Lung (tissue), 12 donors: ENCODE measurements around the gene DPPA2. TPM values are rescaled to one million over a fixed set of nuclear protein-coding genes. Genes with fewer than 3 reads are reported as not detected.

Experiments
- ATAC-seq: fragments of 200-7000 bp; cut with Tn5 transposase; one replicate; pipeline ENCODE4 v1.9.1; 2020; ENCODE audit warnings: moderate number of reproducible peaks; ENCODE audit not compliant: insufficient read depth, low FRiP score
- DNase-seq, 3 donors: peaks; one replicate each; pipeline ENCODE4 v3.0.0-alpha.2; 2013 to 2017
- H3K27ac ChIP-seq, 2 donors: one replicate each; pipeline ENCODE4 v1.5.1; 2013; ENCODE audit warnings: mild to moderate bottlenecking in 2 of 2, moderate library complexity in 2 of 2, control low read depth in 1 of 2, inconsistent platforms in 1 of 2, low read depth in 1 of 2, low read length in 1 of 2
- H3K27me3 ChIP-seq, 3 donors: one replicate each; pipeline ENCODE4 v1.5.1; 2013; ENCODE audit warnings: low read length in 2 of 3; ENCODE audit not compliant: control insufficient read depth in 3 of 3, insufficient read depth in 3 of 3
- H3K36me3 ChIP-seq, 4 donors: one replicate each; pipeline ENCODE4 v1.5.1; 2013; ENCODE audit warnings: low read length in 4 of 4, mild to moderate bottlenecking in 1 of 4, moderate library complexity in 1 of 4; ENCODE audit not compliant: control insufficient read depth in 4 of 4, insufficient read depth in 4 of 4
- H3K4me1 ChIP-seq, 5 donors: one replicate each; pipeline ENCODE4 v1.5.1; 2013; ENCODE audit warnings: low read length in 5 of 5, mild to moderate bottlenecking in 2 of 5, moderate library complexity in 1 of 5; ENCODE audit not compliant: control insufficient read depth in 5 of 5, insufficient read depth in 5 of 5
- H3K4me3 ChIP-seq: one replicate; pipeline ENCODE4 v1.5.1; 2013; ENCODE audit warnings: mild to moderate bottlenecking, control low read depth, moderate library complexity
- H3K9ac ChIP-seq, 2 donors: one replicate each; pipeline ENCODE4 v1.5.1; 2013; ENCODE audit warnings: low read length in 2 of 2, control low read depth in 1 of 2; ENCODE audit not compliant: insufficient read depth in 1 of 2
- H3K9me3 ChIP-seq, 4 donors: one replicate each; pipeline ENCODE4 v1.5.1; 2013; ENCODE audit warnings: low read length in 3 of 4, mild to moderate bottlenecking in 1 of 4, moderate library complexity in 1 of 4; ENCODE audit not compliant: control insufficient read depth in 4 of 4, insufficient read depth in 3 of 4
- WGBS, 2 donors: extraction: QIAGEN DNeasy Blood & Tissue Kit; methylation state at CpG; one replicate each; pipeline ENCODE4 v1.1.7; 2013; 5-methylcytosine and 5-hydroxymethylcytosine counted together
- polyA plus RNA-seq, 2 donors: library from polyadenylated mRNA; stranded (reverse); fragments of 200-250 nt; gene quantifications; one replicate each; pipeline ENCODE4 v1.2.1, GENCODE V29; 2013
- total RNA-seq, 2 donors: library from RNA; depleted of rRNA in 1 of 2; stranded (reverse); fragments of >200 nt in 1 of 2; gene quantifications; one replicate each; pipeline ENCODE4 v1.2.1, GENCODE V29; 2014 to 2021
- TF ChIP-seq, protein P1 (sequence below): IDR thresholded peaks from 2 replicates; pipeline ENCODE4 v1.5.1; 2012; ENCODE audit warnings: mild to moderate bottlenecking; ENCODE audit errors: control extremely low read depth, extremely low read depth
- donor health status: control.
- donor health status: control.
- donor health status: Bipolar disorder and iron deficiency.
- donor health status: healthy.
- donor health status: DM: yes; HTN: yes; CAD: no.

Gene DPPA2
- total and polyA plus RNA-seq, 4 donors: not detected

GRCh38 chr3:109339714-109340648, 23.7 kb upstream of the DPPA2 start:
- Histone ChIP-seq H3K27me3 (peaks cover 0 to 35% (median 8%) of the 10 kb centered on the region in 3 donors), H3K27ac (no peak overlapping the region), H3K4me1 (no peaks in the 10 kb centered on the region), H3K9me3 (peaks cover 0 to 3% (median 1%) of the 10 kb centered on the region in 4 donors), H3K4me3 (no peak overlapping the region), H3K9ac (no peak overlapping the region), H3K36me3 (no peaks in the 10 kb centered on the region)
- 68 to 82% methylated on average over 5 of the region's 5 CpGs for WGBS, 2 donors
- ATAC-seq (no peak), DNase-seq (no peak)
- TF ChIP-seq, protein P1, sequence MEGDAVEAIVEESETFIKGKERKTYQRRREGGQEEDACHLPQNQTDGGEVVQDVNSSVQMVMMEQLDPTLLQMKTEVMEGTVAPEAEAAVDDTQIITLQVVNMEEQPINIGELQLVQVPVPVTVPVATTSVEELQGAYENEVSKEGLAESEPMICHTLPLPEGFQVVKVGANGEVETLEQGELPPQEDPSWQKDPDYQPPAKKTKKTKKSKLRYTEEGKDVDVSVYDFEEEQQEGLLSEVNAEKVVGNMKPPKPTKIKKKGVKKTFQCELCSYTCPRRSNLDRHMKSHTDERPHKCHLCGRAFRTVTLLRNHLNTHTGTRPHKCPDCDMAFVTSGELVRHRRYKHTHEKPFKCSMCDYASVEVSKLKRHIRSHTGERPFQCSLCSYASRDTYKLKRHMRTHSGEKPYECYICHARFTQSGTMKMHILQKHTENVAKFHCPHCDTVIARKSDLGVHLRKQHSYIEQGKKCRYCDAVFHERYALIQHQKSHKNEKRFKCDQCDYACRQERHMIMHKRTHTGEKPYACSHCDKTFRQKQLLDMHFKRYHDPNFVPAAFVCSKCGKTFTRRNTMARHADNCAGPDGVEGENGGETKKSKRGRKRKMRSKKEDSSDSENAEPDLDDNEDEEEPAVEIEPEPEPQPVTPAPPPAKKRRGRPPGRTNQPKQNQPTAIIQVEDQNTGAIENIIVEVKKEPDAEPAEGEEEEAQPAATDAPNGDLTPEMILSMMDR: no peak

DNA sequence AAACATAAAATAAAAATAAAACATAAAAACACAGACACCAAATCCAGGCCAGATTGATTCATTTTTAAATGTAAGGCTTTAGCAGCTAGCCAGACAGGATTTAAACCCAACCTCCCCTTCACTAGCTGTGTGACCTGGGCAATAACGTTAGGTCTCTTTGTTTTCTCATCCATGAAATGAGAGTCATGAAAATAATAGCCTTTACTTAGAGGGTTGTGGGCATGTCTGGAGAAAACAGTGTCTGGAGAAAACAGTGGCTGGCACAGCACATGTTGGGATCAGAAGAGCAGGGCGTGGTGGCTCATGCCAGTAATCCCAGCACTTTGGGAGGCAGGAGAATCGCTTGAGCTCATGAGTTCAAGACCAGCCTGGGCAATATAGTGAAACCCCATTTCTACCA, 22.9 kb upstream of the DPPA2 start:
- TF ChIP-seq, protein P1: no peak

GRCh38 chr3:109338322-109338721, 22.0 kb upstream of the DPPA2 start:
- Histone ChIP-seq H3K9ac (no peak overlapping the region), H3K9me3 (peaks cover 0 to 3% (median 0%) of the 10 kb centered on the region in 4 donors), H3K36me3 (no peaks in the 10 kb centered on the region), H3K4me1 (no peaks in the 10 kb centered on the region), H3K4me3 (no peak overlapping the region), H3K27me3 (peaks cover 0 to 35% (median 8%) of the 10 kb centered on the region in 3 donors), H3K27ac (no peak overlapping the region)
- TF ChIP-seq, protein P1: no peak
- 16 to 30% methylated on average over 4 of the region's 4 CpGs for WGBS, 2 donors
- no peak for DNase-seq
- no peak for ATAC-seq

More for the DNA sequence above, 22.9 kb upstream of the DPPA2 start:
- H3K4me1 ChIP-seq: no peaks in the 10 kb centered on the region
- 60 to 85% methylated on average over 3 of the region's 3 CpGs for WGBS, 2 donors
- peaks cover 0 to 3% (median 0%) of the 10 kb centered on the region in 4 donors for H3K9me3 ChIP-seq
- no peak for DNase-seq
- H3K27ac ChIP-seq: no peak overlapping the region
- peaks cover 0 to 35% (median 8%) of the 10 kb centered on the region in 3 donors for H3K27me3 ChIP-seq
- no peak overlapping the region for H3K9ac ChIP-seq
- no peaks in the 10 kb centered on the region for H3K36me3 ChIP-seq
- no peak overlapping the region for H3K4me3 ChIP-seq
- no peak for ATAC-seq
